BJ (cell line): ENCODE data around the gene OR8B12. TPM values are rescaled to one million over a fixed set of nuclear protein-coding genes. Genes with fewer than 3 reads are reported as not detected.

Source experiments
- CTCF ChIA-PET: fragments of 350-600 bp; formaldehyde crosslinking; extraction: SDS; loops from one replicate; lab custom pipeline; 2021; ENCODE audit warnings: antibody characterized with exemption, inconsistent platforms; lab: Yijun Ruan, JAX
- POLR2A ChIA-PET: fragments of 300-600 bp; sonication (Branson Sonifier 250); formaldehyde crosslinking; extraction: SDS; loops from one replicate; lab custom pipeline; 2021; ENCODE audit warnings: antibody characterized with exemption; lab: Charles Lee
- DNase-seq: peaks from one replicate; pipeline ENCODE4 v3.0.0-alpha.2; 2011; ENCODE audit warnings: low read depth
- H3K27me3 ChIP-seq: 2 replicates; pipeline ENCODE4 v1.6.0; 2011; ENCODE audit warnings: low read length; ENCODE audit not compliant: control insufficient read depth, insufficient read depth
- H3K36me3 ChIP-seq: 2 replicates; pipeline ENCODE4 v1.5.1; 2011; ENCODE audit warnings: low read length; ENCODE audit not compliant: control insufficient read depth, insufficient read depth
- H3K4me3 ChIP-seq: 2 replicates; pipeline ENCODE4 v1.5.1; 2011; ENCODE audit warnings: low read depth, mild to moderate bottlenecking, control low read depth, low read length
- CTCF ChIP-seq: IDR thresholded peaks from 2 replicates; pipeline ENCODE4 v1.5.1; 2011; ENCODE audit warnings: low read depth, mild to moderate bottlenecking, control low read depth, inconsistent platforms, low read length, moderate library complexity; ENCODE audit not compliant: insufficient read depth
- polyA plus RNA-seq: library from polyadenylated mRNA; depleted of rRNA; stranded (reverse); fragments of >200 nt; gene quantifications from 2 replicates; pipeline ENCODE4 v1.2.3, GENCODE V29; 2011

OR8B12 gene
- polyA plus RNA-seq, 1 experiment = not detected

GRCh38 chr11:124583781-124584180, 40.3 kb upstream of the OR8B12 start:
- TF ChIP-seq CTCF = no peak
- no peaks in the 10 kb centered on the region for H3K27me3 ChIP-seq
- POLR2A ChIA-PET = no interaction called here
- H3K4me3 ChIP-seq = no peak overlapping the region
- H3K36me3 ChIP-seq = no peaks in the 10 kb centered on the region
- CTCF ChIA-PET = interaction anchor here (0.9 to 2.3 kb wide), 5 partner anchors 46 to 512 kb away, joined by 3 to 8 read pairs (median 6); no protein-coding TSS in a partner anchor
- DNase-seq = no peak

GRCh38 chr11:124582565-124582964, 39.1 kb upstream of the OR8B12 start:
- TF ChIP-seq CTCF = no peak
- CTCF ChIA-PET = interaction anchor here (1.7 kb wide), 1 partner anchor 180 kb away, joined by 6 read pairs; no protein-coding TSS in a partner anchor
- H3K4me3 ChIP-seq = no peak overlapping the region
- H3K36me3 ChIP-seq = no peaks in the 10 kb centered on the region
- POLR2A ChIA-PET = no interaction called here
- H3K27me3 ChIP-seq = no peaks in the 10 kb centered on the region
- DNase-seq = no peak

- no peak for DNase-seq
- Histone ChIP-seq H3K36me3 (no peaks in the 10 kb centered on the region), H3K4me3 (no peak overlapping the region), H3K27me3 (no peaks in the 10 kb centered on the region)
- ChIA-PET CTCF (interaction anchor here (1.7 kb wide), 1 partner anchor 180 kb away, joined by 6 read pairs; no protein-coding TSS in a partner anchor), POLR2A (no interaction called here)
- no peak for TF ChIP-seq CTCF
These were observed 38.4 kb upstream of the OR8B12 start for GRCh38 chr11:124581817-124582216.

- TF ChIP-seq CTCF = no peak
- no peak for DNase-seq
- no peaks in the 10 kb centered on the region for H3K36me3 ChIP-seq
- no peak overlapping the region for H3K4me3 ChIP-seq
- no peaks in the 10 kb centered on the region for H3K27me3 ChIP-seq
- ChIA-PET CTCF (no interaction called here), POLR2A (no interaction called here)
These were observed 35.3 kb upstream of the OR8B12 start for GRCh38 chr11:124578761-124579160.

- H3K36me3 ChIP-seq = no peaks in the 10 kb centered on the region
- H3K4me3 ChIP-seq = no peak overlapping the region
- no peak for DNase-seq
- TF ChIP-seq CTCF = no peak
- ChIA-PET CTCF (interaction anchor here (2.5 kb wide), 1 partner anchor 8 kb away, joined by 11 read pairs; no protein-coding TSS in a partner anchor), POLR2A (no interaction called here)
- H3K27me3 ChIP-seq = no peaks in the 10 kb centered on the region
These were observed 34.4 kb upstream of the OR8B12 start for GRCh38 chr11:124577716-124578427.
